Measurements from ENCODE around the gene KRTAP4-1. TPM values are rescaled to one million over a fixed set of nuclear protein-coding genes. Genes with fewer than 3 reads are reported as not detected.

KRTAP4-1 gene
- total RNA-seq = not detected

DNA sequence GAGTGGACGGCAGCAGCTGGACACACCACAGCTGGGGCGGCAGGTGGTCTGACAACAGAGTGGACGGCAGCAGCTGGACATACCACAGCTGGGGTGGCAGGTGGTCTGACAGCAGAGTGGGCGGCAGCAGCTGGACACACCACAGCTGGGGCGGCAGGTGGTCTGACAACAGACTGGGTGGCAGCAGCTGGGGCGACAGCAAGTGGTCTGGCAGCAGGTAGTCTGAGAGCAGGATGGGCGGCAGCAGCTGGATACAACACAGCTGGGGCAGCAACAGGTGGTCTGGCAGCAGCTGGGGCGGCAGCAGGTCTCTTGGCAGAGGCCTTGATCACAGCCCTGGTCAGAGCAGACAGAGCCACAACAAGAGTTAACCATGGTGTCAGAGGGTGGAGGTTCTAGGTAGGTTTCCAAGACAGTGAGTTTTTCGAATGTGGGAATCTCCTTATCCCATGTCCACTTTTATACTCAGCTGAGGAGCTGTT lies at the start of gene KRTAP4-1:
KRTAP4-1 (minus strand) TSS at position 432 of the 482 bp plus-strand sequence; CDS start at position 375, 57 bp downstream.

DNA sequence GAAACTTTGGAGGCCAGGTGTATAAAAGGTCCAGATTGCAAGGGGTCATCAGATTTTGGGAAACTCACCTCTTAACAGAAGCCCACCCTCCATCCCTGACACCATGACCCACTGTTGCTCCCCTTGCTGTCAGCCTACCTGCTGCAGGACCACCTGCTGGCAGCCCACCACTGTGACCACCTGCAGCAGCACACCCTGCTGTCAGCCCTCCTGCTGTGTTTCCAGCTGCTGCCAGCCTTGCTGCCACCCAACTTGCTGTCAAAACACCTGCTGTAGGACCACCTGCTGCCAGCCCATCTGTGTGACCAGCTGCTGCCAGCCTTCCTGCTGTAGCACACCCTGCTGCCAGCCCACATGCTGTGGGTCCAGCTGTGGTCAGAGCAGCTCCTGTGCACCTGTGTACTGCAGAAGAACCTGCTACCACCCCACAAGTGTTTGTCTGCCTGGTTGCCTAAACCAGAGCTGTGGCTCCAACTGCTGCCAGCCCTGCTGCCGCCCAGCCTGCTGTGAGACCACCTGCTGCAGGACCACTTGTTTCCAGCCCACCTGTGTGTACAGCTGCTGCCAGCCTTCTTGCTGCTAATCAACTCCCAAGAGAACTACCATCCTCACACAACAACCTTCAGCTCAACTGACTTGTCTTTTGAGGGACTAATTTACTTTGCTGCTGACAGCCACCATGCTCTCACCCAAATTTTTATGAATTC lies 47.8 kb upstream of the KRTAP4-1 start, which contains the start of gene KRTAP9-3:
KRTAP9-3 (plus strand) TSS at position 51 of the 707 bp plus-strand sequence; CDS start at position 104, 53 bp downstream.

DNA sequence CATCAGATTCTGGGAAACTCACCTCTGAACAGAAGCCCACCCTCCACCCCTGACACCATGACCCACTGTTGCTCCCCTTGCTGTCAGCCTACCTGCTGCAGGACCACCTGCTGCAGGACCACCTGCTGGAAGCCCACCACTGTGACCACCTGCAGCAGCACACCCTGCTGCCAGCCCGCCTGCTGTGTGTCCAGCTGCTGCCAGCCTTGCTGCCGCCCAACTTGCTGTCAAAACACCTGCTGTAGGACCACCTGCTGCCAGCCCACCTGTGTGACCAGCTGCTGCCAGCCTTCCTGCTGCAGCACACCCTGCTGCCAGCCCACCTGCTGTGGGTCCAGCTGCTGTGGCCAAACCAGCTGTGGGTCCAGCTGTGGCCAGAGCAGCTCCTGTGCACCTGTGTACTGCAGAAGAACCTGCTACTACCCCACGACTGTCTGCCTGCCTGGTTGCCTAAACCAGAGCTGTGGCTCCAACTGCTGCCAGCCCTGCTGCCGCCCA lies 41.9 kb upstream of the KRTAP4-1 start, which contains the start of gene KRTAP9-2:
KRTAP9-2 (plus strand) TSS at position 51 of the 498 bp plus-strand sequence; CDS start at position 58, 7 bp downstream.

DNA sequence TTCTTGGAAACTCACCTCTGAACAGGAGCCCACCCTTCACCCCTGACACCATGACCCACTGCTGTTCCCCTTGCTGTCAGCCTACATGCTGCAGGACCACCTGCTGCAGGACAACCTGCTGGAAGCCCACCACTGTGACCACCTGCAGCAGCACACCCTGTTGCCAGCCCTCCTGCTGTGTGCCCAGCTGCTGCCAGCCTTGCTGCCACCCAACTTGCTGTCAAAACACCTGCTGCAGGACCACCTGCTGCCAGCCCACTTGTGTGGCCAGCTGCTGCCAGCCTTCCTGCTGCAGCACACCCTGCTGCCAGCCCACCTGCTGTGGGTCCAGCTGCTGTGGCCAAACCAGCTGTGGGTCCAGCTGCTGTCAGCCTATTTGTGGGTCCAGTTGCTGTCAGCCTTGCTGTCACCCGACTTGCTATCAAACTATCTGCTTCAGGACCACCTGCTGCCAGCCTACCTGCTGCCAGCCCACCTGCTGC lies 5.2 kb upstream of the KRTAP4-1 start, which contains the start of gene KRTAP9-1:
KRTAP9-1 (plus strand) TSS at position 51 of the 482 bp plus-strand sequence; CDS start at position 51, 0 bp downstream.

DNA sequence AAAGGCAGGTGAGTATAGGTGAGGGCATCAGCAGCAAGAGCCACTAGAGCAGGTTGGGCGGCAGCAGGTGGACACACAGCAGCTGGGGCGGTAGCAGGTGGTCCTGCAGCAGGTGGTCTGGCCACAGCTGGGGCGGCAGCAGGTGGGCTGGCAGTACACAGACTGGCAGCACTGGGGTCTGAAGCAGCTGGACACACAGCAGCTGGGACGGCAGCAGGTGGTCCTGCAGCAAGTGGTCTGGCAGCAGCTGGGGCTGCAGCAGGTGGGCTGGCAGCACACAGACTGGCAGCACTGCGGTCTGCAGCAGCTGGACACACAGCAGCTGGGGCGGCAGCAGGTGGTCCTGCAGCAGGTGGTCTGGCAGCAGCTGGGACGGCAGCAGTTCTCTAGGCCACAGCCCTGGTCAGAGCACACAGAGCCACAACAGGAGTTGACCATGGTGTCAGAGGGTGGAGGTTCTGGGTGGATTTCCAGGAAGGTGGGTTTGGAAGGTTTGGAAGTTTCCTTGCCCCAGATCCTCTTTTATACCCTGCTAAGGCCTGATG lies 6.9 kb downstream of the KRTAP4-1 start, which contains the start of gene KRTAP4-2:
KRTAP4-2 (minus strand) TSS at position 495 of the 545 bp plus-strand sequence; CDS start at position 438, 57 bp downstream.

DNA sequence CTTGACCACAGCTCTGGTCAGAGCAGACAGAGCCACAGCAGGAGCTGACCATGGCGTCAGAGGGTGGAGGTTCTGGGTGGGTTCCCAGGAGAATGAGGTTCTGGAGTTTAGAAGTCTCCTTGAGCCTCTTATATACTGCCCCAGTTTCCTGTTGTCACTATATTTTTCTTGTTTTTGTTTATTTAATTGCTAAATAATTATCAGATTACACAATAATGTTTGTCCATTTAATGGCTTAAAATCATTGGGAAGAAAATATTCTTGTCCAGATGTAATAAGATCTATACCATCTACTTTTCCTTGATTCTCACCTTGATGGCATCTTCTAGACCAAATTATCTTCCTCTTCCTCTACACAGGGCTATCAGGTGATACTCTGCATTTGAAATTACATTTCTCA lies 16.6 kb downstream of the KRTAP4-1 start, which contains the start of gene KRTAP4-3:
KRTAP4-3 (minus strand) TSS at position 101 of the 400 bp plus-strand sequence; CDS start at position 52, 49 bp downstream.

DNA sequence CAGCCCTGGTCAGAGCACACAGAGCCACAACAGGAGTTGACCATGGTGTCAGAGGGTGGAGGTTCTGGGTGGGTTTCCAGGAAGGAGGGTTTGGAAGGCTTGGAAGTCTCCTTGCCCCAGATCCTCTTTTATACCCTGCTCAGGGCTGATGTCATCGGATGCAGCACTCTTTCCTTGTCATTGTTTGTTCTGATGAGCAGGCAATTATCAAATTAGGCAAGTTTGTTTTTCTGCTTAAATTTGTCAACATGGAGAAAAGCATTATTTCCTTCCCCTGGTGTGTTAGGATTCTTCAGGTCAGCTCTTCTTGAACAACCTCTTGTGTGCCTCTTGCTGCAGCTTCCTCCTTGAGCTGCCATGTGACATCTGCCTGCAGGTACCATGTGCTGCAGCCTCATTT lies 24.1 kb downstream of the KRTAP4-1 start, which contains the start of gene KRTAP4-4:
KRTAP4-4 (minus strand) TSS at position 101 of the 400 bp plus-strand sequence; CDS start at position 44, 57 bp downstream.

DNA sequence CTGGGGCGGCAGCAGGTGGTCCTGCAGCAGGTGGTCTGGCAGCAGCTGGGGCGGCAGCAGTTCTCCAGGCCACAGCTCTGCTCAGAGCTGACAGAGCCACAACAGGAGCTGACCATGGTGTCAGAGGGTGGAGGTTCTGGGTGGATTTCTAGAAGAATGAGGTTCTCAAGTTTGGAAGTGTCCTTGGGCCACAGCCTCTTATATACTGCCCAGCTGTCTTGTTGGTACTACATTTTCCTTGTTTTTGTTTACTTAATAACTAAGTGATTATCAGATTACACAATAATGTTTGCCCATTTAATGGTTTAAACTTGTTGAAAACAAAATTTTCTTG lies 35.1 kb downstream of the KRTAP4-1 start, which contains the start of gene KRTAP4-5:
KRTAP4-5 (minus strand) TSS at position 174 of the 334 bp plus-strand sequence; CDS start at position 116, 58 bp downstream.

DNA sequence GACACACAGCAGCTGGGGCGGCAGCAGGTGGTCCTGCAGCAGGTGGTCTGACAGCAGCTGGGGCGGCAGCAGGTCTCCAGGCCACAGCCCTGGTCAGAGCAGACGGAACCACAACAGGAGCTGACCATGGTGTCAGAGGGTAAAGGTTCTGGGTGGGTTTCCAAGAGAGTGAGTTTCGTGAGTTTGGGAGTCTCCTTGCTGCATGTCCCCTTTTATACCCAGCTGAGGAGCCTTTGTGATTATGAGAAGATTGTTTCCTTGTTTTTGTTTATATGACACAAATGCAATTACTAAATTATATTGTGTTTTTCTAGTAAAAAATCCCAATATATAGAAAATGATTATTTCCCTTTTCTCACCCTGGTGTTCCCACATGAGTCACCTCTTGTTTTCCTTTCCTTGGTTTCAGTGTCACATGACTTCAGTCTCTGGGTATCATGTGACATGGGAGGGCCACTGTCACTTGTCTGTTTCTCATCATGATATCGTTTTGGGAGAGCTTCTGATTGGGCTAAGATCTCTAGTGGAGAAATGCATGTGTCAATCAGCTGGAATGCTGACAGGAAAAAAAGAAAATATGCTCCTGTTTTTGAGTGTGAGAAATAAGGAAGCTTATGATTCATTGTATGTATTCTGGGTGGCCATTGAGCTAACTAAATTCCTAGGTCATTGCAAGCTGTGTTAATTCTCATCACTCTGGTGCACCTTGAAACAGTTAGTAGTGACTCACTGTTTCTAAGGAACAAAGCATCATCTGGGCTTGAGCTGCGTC lies 44.2 kb downstream of the KRTAP4-1 start, which contains the start of gene KRTAP4-6:
KRTAP4-6 (minus strand) TSS at position 185 of the 772 bp plus-strand sequence; CDS start at position 128, 57 bp downstream.

Small RNA genes within 50 kb of the gene (small RNA-seq; reads per million reads assigned to genes)
- gene KRTAP4-17P = 0 reads per million in 2 donors

Other genes starting within 250 kb of the KRTAP4-1 start
- not detected for gene KRT23, start 247.3 kb downstream of the KRTAP4-1 start, total RNA-seq
- not detected for gene KRT39, start 218.0 kb downstream of the KRTAP4-1 start, total RNA-seq
- not detected for gene KRT40, start 200.6 kb downstream of the KRTAP4-1 start, total RNA-seq
- not detected for gene KRTAP3-3, start 190.7 kb downstream of the KRTAP4-1 start, total RNA-seq
- gene KRTAP3-2, start 185.0 kb downstream of the KRTAP4-1 start, total RNA-seq = not detected
- gene KRTAP3-1, start 175.8 kb downstream of the KRTAP4-1 start, total RNA-seq = not detected
- not detected for gene KRTAP1-5, start 157.7 kb downstream of the KRTAP4-1 start, total RNA-seq
- gene KRTAP1-4, start 154.7 kb downstream of the KRTAP4-1 start, total RNA-seq = not detected
- not detected for gene KRTAP1-3, start 150.0 kb downstream of the KRTAP4-1 start, total RNA-seq
- not detected for gene KRTAP1-1, start 143.5 kb downstream of the KRTAP4-1 start, total RNA-seq
- not detected for gene KRTAP2-1, start 137.6 kb downstream of the KRTAP4-1 start, total RNA-seq
- not detected for gene KRTAP2-2, start 129.7 kb downstream of the KRTAP4-1 start, total RNA-seq
- not detected for gene KRTAP2-3, start 124.8 kb downstream of the KRTAP4-1 start, total RNA-seq
- not detected for gene KRTAP2-4, start 119.0 kb downstream of the KRTAP4-1 start, total RNA-seq
- gene KRTAP4-7, start 100.8 kb downstream of the KRTAP4-1 start, total RNA-seq = not detected
- not detected for gene KRTAP4-8, start 86.8 kb downstream of the KRTAP4-1 start, total RNA-seq
- gene KRTAP4-16, start 82.7 kb downstream of the KRTAP4-1 start, total RNA-seq = not detected
- gene KRTAP4-9, start 79.5 kb downstream of the KRTAP4-1 start, total RNA-seq = not detected
- gene KRTAP4-11, start 66.5 kb downstream of the KRTAP4-1 start, total RNA-seq = not detected
- not detected for gene KRTAP4-12, start 60.7 kb downstream of the KRTAP4-1 start, total RNA-seq
- gene KRTAP4-6, start 44.4 kb downstream of the KRTAP4-1 start, total RNA-seq = not detected
- gene KRTAP4-5, start 35.1 kb downstream of the KRTAP4-1 start, total RNA-seq = not detected
- not detected for gene KRTAP4-4, start 24.2 kb downstream of the KRTAP4-1 start, total RNA-seq
- not detected for gene KRTAP4-3, start 16.7 kb downstream of the KRTAP4-1 start, total RNA-seq
- not detected for gene KRTAP4-2, start 6.7 kb downstream of the KRTAP4-1 start, total RNA-seq
- not detected for gene KRTAP9-1, start 5.0 kb upstream of the KRTAP4-1 start, total RNA-seq
- gene KRTAP9-2, start 41.7 kb upstream of the KRTAP4-1 start, total RNA-seq = not detected
- not detected for gene KRTAP9-3, start 47.5 kb upstream of the KRTAP4-1 start, total RNA-seq
- not detected for gene KRTAP9-8, start 53.1 kb upstream of the KRTAP4-1 start, total RNA-seq
- not detected for gene KRTAP9-4, start 64.8 kb upstream of the KRTAP4-1 start, total RNA-seq
- gene KRTAP9-9, start 70.5 kb upstream of the KRTAP4-1 start, total RNA-seq = not detected
- gene KRTAP9-6, start 80.5 kb upstream of the KRTAP4-1 start, total RNA-seq = not detected
- not detected for gene KRTAP9-7, start 90.8 kb upstream of the KRTAP4-1 start, total RNA-seq
- not detected for gene KRTAP29-1, start 117.9 kb upstream of the KRTAP4-1 start, total RNA-seq
- gene KRTAP16-1, start 124.4 kb upstream of the KRTAP4-1 start, total RNA-seq = not detected
- not detected for gene KRTAP17-1, start 130.8 kb upstream of the KRTAP4-1 start, total RNA-seq
- gene KRT33A, start 165.9 kb upstream of the KRTAP4-1 start, total RNA-seq = not detected
- not detected for gene KRT33B, start 184.9 kb upstream of the KRTAP4-1 start, total RNA-seq
- not detected for gene KRT34, start 197.4 kb upstream of the KRTAP4-1 start, total RNA-seq
- not detected for gene KRT31, start 212.7 kb upstream of the KRTAP4-1 start, total RNA-seq
- gene KRT37, start 239.7 kb upstream of the KRTAP4-1 start, total RNA-seq = not detected